Measurements from ENCODE around the gene KATNAL1.

The KATNAL1 gene

DNA sequence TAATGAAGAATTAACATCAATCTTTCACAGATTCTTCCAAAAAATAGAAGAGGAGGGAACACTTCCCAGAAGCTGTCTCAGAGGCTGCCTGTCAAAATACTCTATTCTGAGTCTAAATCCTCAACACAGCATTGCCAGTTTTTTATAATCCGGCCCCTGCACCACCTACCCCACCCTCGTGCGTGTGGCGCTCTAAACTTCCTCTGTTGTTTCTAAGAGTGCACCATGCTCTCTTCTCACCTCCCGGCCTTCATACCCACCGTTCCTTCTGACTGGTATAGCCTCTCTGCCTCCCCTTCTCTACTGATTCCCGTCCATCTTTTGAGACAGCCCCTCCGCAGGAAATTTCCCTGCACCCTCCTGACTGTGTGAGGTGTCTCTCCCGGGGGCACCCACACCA is 136.8 kb downstream of the KATNAL1 start:
- in situ Hi-C loops (cut with HindIII; ENCODE audit: low sequenced_read_pairs) = no loop called here

DNA sequence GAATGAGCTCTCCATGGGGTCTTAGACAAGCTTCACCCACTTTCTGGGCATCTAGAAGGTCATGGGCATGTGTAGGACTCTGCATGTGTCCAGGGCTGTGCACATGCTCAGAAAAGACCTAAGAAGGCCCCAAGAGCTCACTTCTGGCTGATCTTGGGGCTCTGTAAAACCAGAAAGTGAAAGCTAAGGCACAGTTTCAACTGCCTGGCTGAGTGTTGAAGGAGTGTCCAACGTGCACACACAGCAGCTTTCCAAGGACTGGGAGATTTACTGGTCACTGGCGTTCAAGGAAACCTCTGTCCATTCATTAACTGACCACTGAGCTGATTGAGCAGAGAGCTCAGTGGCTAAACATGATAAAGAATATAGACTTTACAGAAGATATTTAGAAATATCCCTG is 137.9 kb downstream of the KATNAL1 start:
- in situ Hi-C loops (cut with HindIII; ENCODE audit: low sequenced_read_pairs) = no loop called here

GRCh38 chr13:30165796-30166195 is 141.6 kb downstream of the KATNAL1 start:
- in situ Hi-C loops (cut with HindIII; ENCODE audit: low sequenced_read_pairs) = no loop called here

DNA sequence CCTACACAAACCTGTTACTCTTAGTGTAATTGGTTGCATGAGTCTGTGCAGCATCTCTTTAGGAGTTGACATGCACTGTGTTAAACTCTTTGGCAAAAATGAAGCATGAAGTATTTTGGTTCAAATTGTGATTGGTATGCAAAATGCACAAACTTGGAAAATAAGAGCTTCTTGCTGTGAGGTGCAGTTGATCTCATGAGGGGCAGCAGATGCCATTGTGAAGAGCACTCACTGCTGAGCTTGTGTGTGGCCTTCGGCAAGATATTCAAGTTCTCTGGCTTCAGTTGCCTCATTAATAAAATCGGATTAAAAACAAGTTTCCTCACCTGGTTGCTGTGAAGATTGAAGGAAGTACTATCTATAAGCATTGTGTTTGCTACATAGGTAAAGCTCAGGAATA is 142.3 kb downstream of the KATNAL1 start:
- in situ Hi-C loops (cut with HindIII; ENCODE audit: low sequenced_read_pairs) = no loop called here

DNA sequence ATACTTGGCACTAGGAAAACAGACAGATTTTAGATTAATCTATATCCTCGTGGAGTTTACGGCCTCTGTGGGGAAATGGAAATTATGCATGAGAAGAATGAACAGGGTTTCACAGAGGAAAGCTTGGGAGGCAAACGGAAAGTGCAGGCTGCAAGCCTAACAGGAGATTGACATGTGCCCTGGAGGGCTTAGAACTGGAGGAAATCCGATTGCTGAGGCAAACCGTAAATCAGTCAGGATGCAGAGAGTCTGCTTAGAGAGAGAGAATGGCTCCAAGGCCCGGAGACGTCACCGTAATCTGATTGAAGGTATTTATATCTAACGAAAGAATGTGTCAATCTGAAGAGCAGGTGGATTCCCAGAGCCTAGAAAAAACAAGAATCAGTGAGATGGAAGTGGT is 143.2 kb downstream of the KATNAL1 start:
- in situ Hi-C loops (cut with HindIII; ENCODE audit: low sequenced_read_pairs) = no loop called here

DNA sequence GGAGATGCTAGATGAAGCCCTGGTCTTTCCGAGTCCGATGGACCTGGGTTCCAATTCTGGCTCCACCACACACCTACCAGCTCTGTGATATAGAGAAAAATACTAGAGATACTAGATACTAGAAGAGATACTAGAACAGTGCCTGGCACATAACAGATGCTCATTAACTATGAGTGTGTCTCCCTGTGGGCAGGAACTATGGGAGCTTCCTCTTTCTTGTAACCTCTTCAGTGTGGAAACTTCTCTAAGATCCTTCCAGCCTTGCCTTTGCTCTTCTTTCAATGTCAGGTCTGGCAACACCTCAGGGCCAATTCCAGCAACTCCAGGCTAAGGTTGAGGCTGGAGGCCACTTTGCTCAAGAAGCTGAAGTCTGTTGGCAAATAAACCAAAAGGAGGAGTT is 143.9 kb downstream of the KATNAL1 start:
- in situ Hi-C loops (cut with HindIII; ENCODE audit: low sequenced_read_pairs) = no loop called here

DNA sequence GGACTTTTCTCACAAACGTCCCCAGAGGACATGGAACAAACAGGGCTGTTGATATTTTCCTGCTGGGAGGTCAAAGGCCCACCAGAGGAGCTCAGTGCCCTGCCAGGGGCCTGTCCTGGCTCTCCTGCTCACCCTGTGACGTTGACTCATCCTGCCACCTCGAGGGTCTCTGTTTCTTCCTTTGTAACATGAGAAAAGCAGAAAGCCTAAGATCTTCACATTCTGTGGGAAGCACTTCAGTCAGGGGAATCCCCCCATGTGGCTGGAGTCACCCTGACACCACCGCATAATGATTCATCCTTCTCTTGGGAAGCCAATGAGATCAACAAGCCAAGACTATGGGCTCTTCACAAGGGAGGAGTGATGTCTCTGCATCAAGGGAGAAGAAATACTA is 147.9 kb downstream of the KATNAL1 start:
- in situ Hi-C loops (cut with HindIII; ENCODE audit: low sequenced_read_pairs) = no loop called here

GRCh38 chr13:30158774-30159445 is 148.4 kb downstream of the KATNAL1 start:
- in situ Hi-C loops (cut with HindIII; ENCODE audit: low sequenced_read_pairs) = no loop called here

GRCh38 chr13:30157616-30157993 is 149.7 kb downstream of the KATNAL1 start:
- in situ Hi-C loops (cut with HindIII; ENCODE audit: low sequenced_read_pairs) = no loop called here

DNA sequence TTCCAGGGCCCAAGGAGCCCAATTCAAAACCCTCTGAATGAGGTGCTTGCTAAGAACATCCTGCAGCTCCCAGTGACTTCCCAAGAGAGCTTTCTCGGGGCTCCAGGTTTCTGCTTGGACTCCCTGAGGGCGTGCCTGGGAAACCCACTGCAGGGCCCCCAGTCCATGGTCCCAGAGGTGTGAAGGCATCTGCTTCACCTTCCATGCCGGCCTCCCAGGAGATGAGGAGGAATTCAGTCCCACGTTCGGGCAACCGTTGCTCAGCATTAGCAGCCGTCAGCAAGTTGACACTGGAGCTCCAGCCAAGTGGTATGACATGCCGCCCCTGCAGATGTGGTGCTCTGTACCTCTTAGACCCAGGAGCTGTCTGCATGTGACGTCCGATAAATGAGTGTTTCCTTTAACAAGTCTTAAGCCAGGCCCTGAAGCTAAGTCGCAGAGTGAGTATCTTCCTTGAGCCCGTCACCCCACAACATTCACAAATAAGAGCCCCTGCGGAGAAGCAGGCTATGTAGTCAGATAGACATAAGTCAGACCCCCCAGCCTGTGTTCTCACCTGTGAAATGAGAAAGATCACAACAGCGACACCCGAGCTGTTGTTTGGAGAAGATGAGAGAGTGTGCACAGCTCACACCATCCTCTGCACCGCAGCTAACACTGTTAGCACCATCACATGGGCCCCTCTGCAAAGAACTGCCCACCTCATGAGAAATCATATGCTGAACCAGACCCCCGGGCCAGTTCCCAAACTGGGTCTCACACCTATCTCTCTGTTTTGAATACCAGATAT is 150.3 kb downstream of the KATNAL1 start:
- in situ Hi-C loops (cut with HindIII; ENCODE audit: low sequenced_read_pairs) = no loop called here

- in situ Hi-C loops (cut with HindIII; ENCODE audit: low sequenced_read_pairs) = no loop called here
Measured at GRCh38 chr13:30156270-30156669, 151.1 kb downstream of the KATNAL1 start.

DNA sequence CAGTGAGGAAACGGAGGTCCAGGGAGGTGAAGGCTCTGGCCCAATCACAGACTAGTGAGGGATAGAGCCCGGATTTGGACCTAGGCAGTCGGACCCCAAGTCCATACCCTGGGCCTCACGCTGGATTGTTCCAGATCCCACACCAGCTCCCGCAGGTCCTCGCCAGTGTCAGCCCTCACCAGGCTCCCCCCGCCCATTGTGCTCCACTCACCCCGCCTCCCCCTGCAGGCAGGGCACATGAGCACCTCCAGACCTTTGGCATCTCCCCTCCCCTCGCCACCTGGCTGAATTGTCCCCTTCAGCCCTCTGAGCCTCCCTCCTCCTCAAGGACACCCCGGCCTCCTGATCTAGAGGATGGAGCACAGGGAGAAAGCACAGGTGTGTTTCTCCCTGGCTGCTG is 152.4 kb downstream of the KATNAL1 start:
- in situ Hi-C loops (cut with HindIII; ENCODE audit: low sequenced_read_pairs) = no loop called here

GRCh38 chr13:30154531-30154930 is 152.8 kb downstream of the KATNAL1 start:
- in situ Hi-C loops (cut with HindIII; ENCODE audit: low sequenced_read_pairs) = no loop called here

DNA sequence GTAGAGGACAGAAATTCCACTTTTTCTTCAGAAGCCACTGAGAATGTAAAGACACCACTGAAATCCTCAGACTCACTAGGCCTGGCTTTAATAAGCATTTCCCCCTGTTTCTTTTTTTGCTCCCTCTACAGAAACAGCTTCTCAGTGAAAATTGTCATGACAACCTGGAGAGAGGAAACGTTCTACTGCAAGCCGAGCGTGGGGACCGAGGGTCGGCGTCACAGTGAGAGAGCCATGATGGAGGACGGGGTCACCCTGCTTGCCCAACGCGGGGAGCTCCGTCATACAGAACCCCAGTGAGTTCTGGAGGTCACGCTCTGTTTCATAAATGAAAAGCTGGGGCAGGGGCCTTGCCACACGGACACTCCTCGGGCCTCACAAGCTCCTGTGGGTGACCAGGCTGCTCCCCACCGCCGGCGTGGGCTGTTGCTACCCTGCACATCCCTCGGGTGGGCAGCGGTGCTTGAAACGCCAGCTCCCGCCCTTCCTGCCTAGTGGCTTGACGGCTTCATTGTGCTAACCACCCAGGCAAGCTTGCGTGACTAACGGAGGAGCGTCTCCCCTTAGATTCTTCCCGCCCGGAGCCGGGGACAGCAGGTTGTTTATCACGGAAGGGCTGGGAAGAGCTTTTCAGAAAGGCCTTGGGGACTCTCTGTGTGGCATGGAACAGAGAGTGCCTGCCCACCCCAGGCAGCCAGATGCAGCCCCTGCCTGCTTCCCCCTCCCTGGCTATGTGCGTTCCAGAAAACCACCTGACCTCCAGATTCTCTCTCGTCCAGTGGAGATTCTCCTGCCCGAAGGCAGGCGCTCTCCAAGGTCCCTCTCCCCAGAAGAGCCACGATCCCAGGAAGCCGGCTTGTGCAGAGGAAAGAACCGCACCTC is 153.6 kb downstream of the KATNAL1 start:
- in situ Hi-C loops (cut with HindIII; ENCODE audit: low sequenced_read_pairs) = no loop called here

Data from DLD1 (cell line).